ENCODE data around the gene STRA6. TPM values are rescaled to one million over a fixed set of nuclear protein-coding genes. Genes with fewer than 3 reads are reported as not detected.

STRA6 gene
- total RNA-seq, 1 experiment from 2014 or later = 0.54 TPM

- intact Hi-C loops (cut with micrococcal nuclease) = no loop called here
- H3K9ac ChIP-seq (ENCODE audit: low read length) = no peak within 1 kb of the TSS
- no peak within 1 kb of the TSS for H3K27ac ChIP-seq (ENCODE audit: low read depth, low read length)
- TF ChIP-seq ZBTB33 (IDR thresholded peaks at IDR 0.05; ENCODE audit: extremely low read depth, insufficient replicate concordance, low read length) = no peak
- TF ChIP-seq EGR1 (IDR thresholded peaks at IDR 0.05; ENCODE audit: low read depth) = no peak
- TF ChIP-seq JUND (IDR thresholded peaks at IDR 0.05) = no peak
- no peak for TF ChIP-seq SIN3A (IDR thresholded peaks at IDR 0.05; ENCODE audit: low read depth)
- TF ChIP-seq, protein P1, sequence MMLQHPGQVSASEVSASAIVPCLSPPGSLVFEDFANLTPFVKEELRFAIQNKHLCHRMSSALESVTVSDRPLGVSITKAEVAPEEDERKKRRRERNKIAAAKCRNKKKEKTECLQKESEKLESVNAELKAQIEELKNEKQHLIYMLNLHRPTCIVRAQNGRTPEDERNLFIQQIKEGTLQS (IDR thresholded peaks at IDR 0.05) = no peak
- TF ChIP-seq POLR2AphosphoS5 (IDR thresholded peaks at IDR 0.05; ENCODE audit: low read depth, low read length) = no peak
- no peak for TF ChIP-seq FOSL1 (IDR thresholded peaks at IDR 0.05; ENCODE audit: low read depth)
- no peak for TF ChIP-seq CEBPB (IDR thresholded peaks at IDR 0.05; ENCODE audit: low read depth)
- POLR2A ChIA-PET = no interaction called here
- H3K9me3 ChIP-seq (ENCODE audit: control insufficient read depth in 1 of 2, insufficient read depth in 1 of 2, low read depth in 1 of 2, low read length in 2 of 2) = no peaks in the 10 kb centered on the region
- H4K20me1 ChIP-seq (ENCODE audit: insufficient read depth) = no peaks in the 10 kb centered on the region
- CTCF ChIA-PET = no interaction called here
- H3K9me2 ChIP-seq (ENCODE audit: insufficient read depth) = no peaks in the 10 kb centered on the region
- RAD21 ChIA-PET (ENCODE audit: low non-redundant PET in 1 of 2, low total read pairs in 2 of 2, uncharacterized antibody in 2 of 2, unreplicated experiment in 2 of 2) = no interaction called here
- H3K27me3 ChIP-seq (ENCODE audit: insufficient read depth, low read length) = no peaks in the 10 kb centered on the region
- H3K4me1 ChIP-seq (ENCODE audit: control insufficient read depth in 1 of 2, insufficient read depth in 2 of 2, low read length in 2 of 2) = peaks cover 23 to 25% of the 10 kb centered on the region in 2 experiments
- no peaks in the 10 kb centered on the region for H3K36me3 ChIP-seq (ENCODE audit: control insufficient read depth in 1 of 2, insufficient read depth in 2 of 2, low read length in 2 of 2)
- no peak for ATAC-seq
- no TSS peak for BruUV-seq (replicated peaks)
- no peak for DNase-seq (ENCODE audit: low read depth, low spot score)
- H3K4me3 ChIP-seq (replicated peaks in 1 of 2; ENCODE audit: low read depth in 1 of 2, low read length in 2 of 2) = no peak within 1 kb of the TSS
- no peaks in the 10 kb centered on the region for H3K79me2 ChIP-seq (ENCODE audit: insufficient read depth, low read length)
- H2AFZ ChIP-seq (ENCODE audit: low read depth, low read length, poor library complexity, severe bottlenecking) = no peak within 1 kb of the TSS
- H3K4me2 ChIP-seq (ENCODE audit: low read length) = no peak within 1 kb of the TSS
Measured at GRCh38 chr15:74235962-74236361, 33.4 kb upstream of the STRA6 start, which contains the start of gene CCDC33. Gene CCDC33, plus strand, starts transcription at chr15:74236326. Its CDS starts 394 bp downstream, at chr15:74236720.

GRCh38 chr15:74234598-74234875, 31.9 kb upstream of the STRA6 start:
- no peaks in the 10 kb centered on the region for H3K9me3 ChIP-seq (ENCODE audit: control insufficient read depth in 1 of 2, insufficient read depth in 1 of 2, low read depth in 1 of 2, low read length in 2 of 2)
- POLR2A ChIA-PET = no interaction called here
- intact Hi-C loops (cut with micrococcal nuclease) = no loop called here
- no peak overlapping the region for H3K9ac ChIP-seq (ENCODE audit: low read length)
- H3K79me2 ChIP-seq (ENCODE audit: insufficient read depth, low read length) = no peaks in the 10 kb centered on the region
- H4K20me1 ChIP-seq (ENCODE audit: insufficient read depth) = no peaks in the 10 kb centered on the region
- no peak for ATAC-seq
- no peak overlapping the region for H2AFZ ChIP-seq (ENCODE audit: low read depth, low read length, poor library complexity, severe bottlenecking)
- H3K27me3 ChIP-seq (ENCODE audit: insufficient read depth, low read length) = no peaks in the 10 kb centered on the region
- H3K4me2 ChIP-seq (ENCODE audit: low read length) = no peak overlapping the region
- H3K9me2 ChIP-seq (ENCODE audit: insufficient read depth) = no peaks in the 10 kb centered on the region
- BruUV-seq (replicated peaks) = no TSS peak
- RAD21 ChIA-PET (ENCODE audit: low non-redundant PET in 1 of 2, low total read pairs in 2 of 2, uncharacterized antibody in 2 of 2, unreplicated experiment in 2 of 2) = no interaction called here
- peaks cover 10% of the 10 kb centered on the region in 2 experiments for H3K4me1 ChIP-seq (ENCODE audit: control insufficient read depth in 1 of 2, insufficient read depth in 2 of 2, low read length in 2 of 2)
- no peak for DNase-seq (ENCODE audit: low read depth, low spot score)
- TF ChIP-seq SRF (IDR thresholded peaks at IDR 0.05; ENCODE audit: low read depth) = no peak
- TF ChIP-seq CTCF (IDR thresholded peaks at IDR 0.05 in 2 of 3, conservative IDR thresholded peaks at IDR 0.05 in 1 of 3; ENCODE audit: borderline replicate concordance in 1 of 3, insufficient read depth in 1 of 3, low read depth in 2 of 3, low read length in 2 of 3) = no peak
- no peak for TF ChIP-seq ZFX (IDR thresholded peaks at IDR 0.05)
- no peak for TF ChIP-seq SIN3A (IDR thresholded peaks at IDR 0.05; ENCODE audit: low read depth)
- TF ChIP-seq EGR1 (IDR thresholded peaks at IDR 0.05; ENCODE audit: low read depth) = no peak
- no peak for TF ChIP-seq POLR2AphosphoS5 (IDR thresholded peaks at IDR 0.05; ENCODE audit: low read depth, low read length)
- TF ChIP-seq MAX (IDR thresholded peaks at IDR 0.05) = no peak
- TF ChIP-seq ZNF274 (IDR thresholded peaks at IDR 0.05; ENCODE audit: low read depth, low read length) = no peak
- CTCF ChIA-PET = no interaction called here
- H3K36me3 ChIP-seq (ENCODE audit: control insufficient read depth in 1 of 2, insufficient read depth in 2 of 2, low read length in 2 of 2) = no peaks in the 10 kb centered on the region
- H3K27ac ChIP-seq (ENCODE audit: low read depth, low read length) = no peak overlapping the region
- no peak overlapping the region for H3K4me3 ChIP-seq (replicated peaks in 1 of 2; ENCODE audit: low read depth in 1 of 2, low read length in 2 of 2)

Measured in HCT116 (cell line).